ENCODE results near the gene CEBPG. TPM values are rescaled to one million over a fixed set of nuclear protein-coding genes. Genes with fewer than 3 reads are reported as not detected.

CEBPG gene
- 16.0 and 16.6 TPM in 2 replicates for total RNA-seq

DNA sequence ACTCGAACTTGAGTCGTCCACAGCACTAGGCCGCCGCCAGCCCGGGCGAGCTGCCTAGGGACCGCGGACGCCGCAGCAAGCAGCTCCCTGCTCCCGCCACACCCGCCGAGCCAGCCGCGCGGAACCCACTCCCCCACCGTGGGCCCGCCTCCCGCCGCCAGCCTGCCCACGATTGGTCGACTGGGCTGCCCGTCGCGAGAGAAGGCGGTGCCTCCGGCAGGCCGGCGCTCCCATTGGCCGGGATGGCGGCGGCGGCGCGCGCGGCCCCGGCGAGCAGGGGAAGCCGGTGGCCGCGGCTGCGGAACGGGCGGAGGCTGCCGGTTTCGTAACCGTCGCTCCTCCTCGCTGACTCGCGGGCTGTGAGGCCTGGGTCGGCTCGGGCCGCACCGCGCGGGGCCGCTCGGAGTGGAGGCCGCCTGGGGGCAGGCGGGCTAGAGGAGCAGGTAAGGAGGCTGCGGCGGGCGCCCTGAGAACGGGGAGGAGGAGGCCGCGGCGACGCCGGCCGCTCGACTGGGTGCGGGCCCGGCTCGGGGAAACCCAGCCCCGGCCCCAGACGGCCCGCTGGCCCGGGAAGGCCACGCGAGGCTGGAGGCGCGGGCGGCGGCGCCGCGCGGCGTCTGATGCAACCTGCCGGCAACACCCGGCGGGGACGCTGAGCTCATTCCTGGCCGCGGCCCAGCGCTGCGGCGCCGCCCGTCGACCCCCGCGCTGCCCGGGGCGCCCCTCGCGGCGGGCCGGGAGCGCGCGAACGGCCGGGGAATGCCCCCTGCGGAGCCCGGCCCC lies at the start of gene CEBPG:
CEBPG (plus strand) TSS at position 257 of the 783 bp plus-strand sequence. CDS start 5,531 bp downstream, outside the sequence.

Other genes with a start within 250 kb of the CEBPG start
- not detected in 2 replicates for gene WDR88, start 241.6 kb upstream of the CEBPG start, total RNA-seq
- gene LRP3, start 179.4 kb upstream of the CEBPG start, total RNA-seq, result 29.0 and 36.1 TPM in 2 replicates
- gene SLC7A10, start 147.9 kb upstream of the CEBPG start, total RNA-seq, result not detected in 2 replicates
- under 0.01 TPM in 1 of 2 replicates, not detected in the other for gene CEBPA, start 71.2 kb upstream of the CEBPG start, total RNA-seq
- 63.5 and 69.3 TPM in 2 replicates for gene PEPD, start 148.1 kb downstream of the CEBPG start, total RNA-seq
- gene CHST8, start 248.2 kb downstream of the CEBPG start, total RNA-seq, result not detected in 2 replicates